Upper lobe of left lung (tissue), 4 donors: Measurements from ENCODE around the gene AQP12A.

Source experiments
- CTCF ChIP-seq, 6 experiments: fragments of 450-650 bp in 4 of 6; fragments of 200-600 bp in 2 of 6; sonication (generic) in 2 of 6; IDR thresholded peaks; one replicate each; pipeline ENCODE4 v1.5.1; 2016 to 2019; ENCODE audit warnings: antibody characterized with exemption in 6 of 6
- EP300 ChIP-seq, 4 donors: sonication (generic); formaldehyde crosslinking; IDR thresholded peaks; one replicate each; pipeline ENCODE4 v1.5.1; 2017; ENCODE audit warnings: antibody characterized with exemption in 4 of 4, control low read depth in 2 of 4
- POLR2A ChIP-seq, 4 donors: fragments of 450-650 bp; IDR thresholded peaks; one replicate each; pipeline ENCODE4 v1.5.1; 2016 to 2017; ENCODE audit warnings: antibody characterized with exemption in 4 of 4, mild to moderate bottlenecking in 2 of 4

GRCh38 chr2:240711701-240712100 is 20.0 kb downstream of the AQP12A start:
- TF ChIP-seq CTCF (IDR thresholded peaks at IDR 0.05) = no peak
- no peak for TF ChIP-seq POLR2A (IDR thresholded peaks at IDR 0.05)
- TF ChIP-seq EP300 (IDR thresholded peaks at IDR 0.05) = no peak
